ENCODE measurements around the gene SIPA1L3.

GRCh38 chr19:38223617-38224013 lies 316.6 kb downstream of the SIPA1L3 start:
- no peak for TF ChIP-seq TEAD4 (IDR thresholded peaks at IDR 0.05)
- no peak for TF ChIP-seq RAD21 (IDR thresholded peaks at IDR 0.05; ENCODE audit: low read depth)
- TF ChIP-seq FOXM1 (IDR thresholded peaks at IDR 0.05; ENCODE audit: borderline replicate concordance, low read depth) = no peak
- no peak for TF ChIP-seq REST (IDR thresholded peaks at IDR 0.05; ENCODE audit: low read depth)
- no peak for TF ChIP-seq CEBPB (IDR thresholded peaks at IDR 0.05)
- TF ChIP-seq ZBTB7A (IDR thresholded peaks at IDR 0.05; ENCODE audit: low read depth) = no peak
- TF ChIP-seq EP300 (IDR thresholded peaks at IDR 0.05; ENCODE audit: borderline replicate concordance) = no peak
- TF ChIP-seq MAX (IDR thresholded peaks at IDR 0.05) = no peak
- TF ChIP-seq EGR1 (IDR thresholded peaks at IDR 0.05) = no peak
- no peak for TF ChIP-seq NFIC (IDR thresholded peaks at IDR 0.05)
- TF ChIP-seq USF1 (IDR thresholded peaks at IDR 0.05) = no peak

Data from Ishikawa (cell line).